ENCODE data around the gene RABGAP1. TPM values are rescaled to one million over a fixed set of nuclear protein-coding genes. Genes with fewer than 3 reads are reported as not detected.

RABGAP1 gene
- total RNA-seq, 1 donor from 2014 or later: 32.7 TPM

- intact Hi-C loops (cut with micrococcal nuclease): no loop called here
These were observed 102.5 kb downstream of the RABGAP1 start for GRCh38 chr9:123043081-123043939.

- intact Hi-C loops (cut with micrococcal nuclease): no loop called here
These were observed 103.8 kb downstream of the RABGAP1 start for GRCh38 chr9:123044586-123044985.

GRCh38 chr9:123046406-123047195, 105.8 kb downstream of the RABGAP1 start:
- intact Hi-C loops (cut with micrococcal nuclease): no loop called here

- intact Hi-C loops (cut with micrococcal nuclease): no loop called here
These were observed 107.9 kb downstream of the RABGAP1 start for GRCh38 chr9:123048748-123049147.

- intact Hi-C loops (cut with micrococcal nuclease): no loop called here
These were observed 108.9 kb downstream of the RABGAP1 start for GRCh38 chr9:123049589-123050222.

- intact Hi-C loops (cut with micrococcal nuclease): no loop called here
These were observed 112.2 kb downstream of the RABGAP1 start for GRCh38 chr9:123053046-123053445.

GRCh38 chr9:123053711-123054110, 112.9 kb downstream of the RABGAP1 start:
- intact Hi-C loops (cut with micrococcal nuclease): no loop called here

- intact Hi-C loops (cut with micrococcal nuclease): no loop called here
These were observed 118.0 kb downstream of the RABGAP1 start for GRCh38 chr9:123058834-123059233.

- intact Hi-C loops (cut with micrococcal nuclease): no loop called here
These were observed 118.8 kb downstream of the RABGAP1 start for GRCh38 chr9:123059472-123060220.

- intact Hi-C loops (cut with micrococcal nuclease): no loop called here
These were observed 120.4 kb downstream of the RABGAP1 start for GRCh38 chr9:123061216-123061615.

GRCh38 chr9:123062351-123063176, 121.7 kb downstream of the RABGAP1 start:
- intact Hi-C loops (cut with micrococcal nuclease): no loop called here

- intact Hi-C loops (cut with micrococcal nuclease): no loop called here
These were observed 122.4 kb downstream of the RABGAP1 start for GRCh38 chr9:123063177-123063598.

- intact Hi-C loops (cut with micrococcal nuclease): no loop called here
These were observed 123.1 kb downstream of the RABGAP1 start for GRCh38 chr9:123063896-123064295.

- intact Hi-C loops (cut with micrococcal nuclease): no loop called here
These were observed 123.9 kb downstream of the RABGAP1 start for GRCh38 chr9:123064716-123065115.

GRCh38 chr9:123065196-123065595, 124.4 kb downstream of the RABGAP1 start:
- intact Hi-C loops (cut with micrococcal nuclease): no loop called here

GRCh38 chr9:123067136-123067535, 126.3 kb downstream of the RABGAP1 start:
- intact Hi-C loops (cut with micrococcal nuclease): no loop called here

GRCh38 chr9:123069010-123069481, 128.2 kb downstream of the RABGAP1 start:
- intact Hi-C loops (cut with micrococcal nuclease): no loop called here

GRCh38 chr9:123070198-123070597, 129.4 kb downstream of the RABGAP1 start:
- intact Hi-C loops (cut with micrococcal nuclease): no loop called here

GRCh38 chr9:123072407-123072995, 131.7 kb downstream of the RABGAP1 start:
- intact Hi-C loops (cut with micrococcal nuclease): no loop called here

- intact Hi-C loops (cut with micrococcal nuclease): no loop called here
These were observed 132.6 kb downstream of the RABGAP1 start for GRCh38 chr9:123073441-123073840.

Data from T-helper 2 cell treated with Interferon-gamma antibody and Interleukin-4, amounts not matched to agents 100 ng/mL and 5 ng/mL, for 36 hours (primary cell).